Fibroblast of the aortic adventitia (primary cell): Measurements from ENCODE around the gene MATK. TPM values are rescaled to one million over a fixed set of nuclear protein-coding genes. Genes with fewer than 3 reads are reported as not detected.

Experiments
- DNase-seq: peaks from one replicate; pipeline ENCODE4 v3.0.0-alpha.2; 2010; ENCODE audit warnings: low read depth
- H3K4me3 ChIP-seq: 2 replicates; pipeline ENCODE4 v1.5.1; 2011; ENCODE audit warnings: low read depth, mild to moderate bottlenecking, control low read depth, low read length, moderate library complexity
- total RNA-seq: library from RNA; depleted of rRNA; stranded (reverse); fragments of >200 nt; gene quantifications from 2 replicates; pipeline ENCODE4 v1.2.3, GENCODE V29; 2012; ENCODE audit warnings: low replicate concordance
- TF ChIP-seq, protein P1 (sequence below): IDR thresholded peaks from 2 replicates; pipeline ENCODE4 v1.5.1; 2011; ENCODE audit warnings: mild to moderate bottlenecking, low read length, control low read depth, inconsistent platforms; ENCODE audit not compliant: insufficient read depth

Gene MATK
- total RNA-seq, 1 donor, result not detected

- TF ChIP-seq, protein P1, sequence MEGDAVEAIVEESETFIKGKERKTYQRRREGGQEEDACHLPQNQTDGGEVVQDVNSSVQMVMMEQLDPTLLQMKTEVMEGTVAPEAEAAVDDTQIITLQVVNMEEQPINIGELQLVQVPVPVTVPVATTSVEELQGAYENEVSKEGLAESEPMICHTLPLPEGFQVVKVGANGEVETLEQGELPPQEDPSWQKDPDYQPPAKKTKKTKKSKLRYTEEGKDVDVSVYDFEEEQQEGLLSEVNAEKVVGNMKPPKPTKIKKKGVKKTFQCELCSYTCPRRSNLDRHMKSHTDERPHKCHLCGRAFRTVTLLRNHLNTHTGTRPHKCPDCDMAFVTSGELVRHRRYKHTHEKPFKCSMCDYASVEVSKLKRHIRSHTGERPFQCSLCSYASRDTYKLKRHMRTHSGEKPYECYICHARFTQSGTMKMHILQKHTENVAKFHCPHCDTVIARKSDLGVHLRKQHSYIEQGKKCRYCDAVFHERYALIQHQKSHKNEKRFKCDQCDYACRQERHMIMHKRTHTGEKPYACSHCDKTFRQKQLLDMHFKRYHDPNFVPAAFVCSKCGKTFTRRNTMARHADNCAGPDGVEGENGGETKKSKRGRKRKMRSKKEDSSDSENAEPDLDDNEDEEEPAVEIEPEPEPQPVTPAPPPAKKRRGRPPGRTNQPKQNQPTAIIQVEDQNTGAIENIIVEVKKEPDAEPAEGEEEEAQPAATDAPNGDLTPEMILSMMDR, result no peak
- DNase-seq, result no peak
Observed at GRCh38 chr19:3771906-3772455, 14.2 kb downstream of the MATK start, which contains the start of gene RAX2. Gene RAX2 (minus strand): TSS chr19:3772228. CDS start chr19:3771742, 486 bp downstream.

DNA sequence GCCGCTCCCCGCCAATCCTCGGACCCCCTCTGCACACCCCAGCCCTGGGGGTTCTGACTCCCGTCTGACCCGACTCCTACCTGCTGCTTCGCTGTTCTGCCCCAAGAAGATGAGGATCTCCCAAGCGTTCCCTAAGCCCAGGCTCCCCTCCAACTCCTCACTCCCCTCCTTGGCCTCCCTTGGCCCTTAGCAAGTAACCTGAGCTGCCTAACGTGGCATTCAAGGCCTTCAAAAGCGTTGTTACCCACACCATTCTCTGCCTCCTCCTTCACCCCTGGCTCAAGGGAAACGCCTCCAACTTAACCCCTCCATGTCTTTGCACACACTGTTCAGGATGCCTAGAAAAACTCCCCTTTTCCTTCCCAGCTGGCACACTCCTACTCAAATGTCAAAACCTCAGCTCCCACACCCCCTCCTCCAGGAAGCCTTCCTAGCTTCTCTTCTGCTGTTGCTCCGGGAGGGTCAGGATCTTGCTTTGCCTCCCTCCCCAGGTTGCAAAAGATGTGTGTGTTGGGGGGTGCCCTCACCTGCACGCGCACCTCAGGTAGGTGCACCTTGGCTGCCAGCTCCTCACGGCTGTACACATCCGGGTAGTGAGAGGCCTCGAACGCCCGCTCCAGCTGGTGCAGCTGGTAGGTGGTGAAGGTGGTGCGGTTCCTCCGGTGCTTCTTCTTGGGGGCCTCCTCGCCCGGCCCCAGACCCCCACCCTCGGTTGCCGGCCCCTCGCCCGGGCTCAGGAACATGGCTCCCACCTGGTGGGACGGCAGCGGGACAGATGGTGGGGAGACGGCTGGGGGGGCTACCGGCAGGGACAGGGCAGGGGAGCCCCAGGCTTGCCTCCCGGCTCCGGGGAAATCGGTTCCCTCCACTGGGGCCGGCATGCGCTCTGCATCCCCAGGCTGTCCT, 14.9 kb downstream of the MATK start:
- H3K4me3 ChIP-seq, result no peak overlapping the region
- TF ChIP-seq, protein P1, result no peak
- DNase-seq, result no peak

More at GRCh38 chr19:3771906-3772455, 14.2 kb downstream of the MATK start, which contains the start of gene RAX2:
- H3K4me3 ChIP-seq, result no peak within 1 kb of the TSS

DNA sequence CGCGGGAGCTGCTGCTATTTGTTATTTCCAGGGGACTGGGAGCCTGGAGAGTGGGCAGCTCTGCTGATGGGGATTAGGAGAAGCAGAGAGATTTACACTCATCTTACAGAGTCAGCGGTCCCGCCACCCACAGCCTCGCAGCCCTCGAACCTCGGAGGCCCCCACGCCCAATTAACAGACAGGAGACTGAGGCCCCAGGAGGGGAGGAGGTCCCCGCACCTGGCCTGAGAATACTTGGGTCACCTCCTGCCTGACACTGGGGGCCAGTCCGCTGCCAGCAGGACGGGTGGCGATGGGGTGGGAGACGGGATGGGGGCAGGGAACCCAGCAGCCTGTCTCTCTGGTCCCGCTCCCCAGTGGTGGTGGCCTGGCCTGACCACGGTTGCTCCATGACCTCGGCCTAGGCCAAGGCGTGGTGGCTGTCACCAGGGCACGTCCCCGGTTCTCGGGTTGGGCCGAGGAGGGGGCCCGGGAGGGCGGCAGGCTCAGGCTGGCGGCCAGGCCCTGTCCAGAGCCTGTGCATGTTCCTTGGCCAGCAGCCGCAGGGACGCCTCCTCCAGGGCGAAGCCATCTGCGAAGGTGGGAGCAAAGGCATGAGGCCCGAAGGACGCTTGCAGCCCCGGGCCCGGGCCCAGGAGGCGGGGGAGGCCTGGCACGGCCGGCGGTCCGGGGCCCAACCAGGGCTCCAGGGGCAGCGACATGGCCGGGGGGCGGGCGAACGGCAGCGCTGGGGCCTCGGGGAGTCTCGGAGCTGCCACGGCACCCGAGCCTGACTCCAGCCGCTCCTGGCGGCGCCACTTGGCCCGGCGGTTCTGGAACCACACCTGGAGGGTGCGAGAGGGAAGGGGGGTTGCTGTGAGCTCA, 15.8 kb downstream of the MATK start:
- H3K4me3 ChIP-seq, result no peak overlapping the region
- TF ChIP-seq, protein P1, result no peak
- DNase-seq, result no peak

DNA sequence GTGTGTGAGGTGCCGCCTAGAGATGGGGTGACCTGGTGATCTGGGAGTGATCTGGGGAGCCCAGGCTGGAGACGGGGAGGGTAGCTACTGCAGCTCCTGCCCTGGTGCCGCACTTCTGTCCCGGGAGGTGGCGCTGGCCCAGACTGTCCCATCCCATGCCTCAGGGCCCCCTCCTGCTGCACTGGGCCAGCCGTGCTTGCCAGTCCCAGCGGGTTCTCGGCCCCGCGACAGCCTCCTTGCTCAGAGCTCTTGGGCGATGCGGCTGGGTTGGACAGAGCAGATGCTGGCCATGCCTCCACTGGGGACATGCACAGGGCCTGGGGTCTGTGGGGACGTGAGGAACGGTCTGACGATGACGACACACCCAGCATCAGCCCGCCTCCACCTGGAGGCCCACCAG, 16.7 kb downstream of the MATK start:
- no peak for DNase-seq
- TF ChIP-seq, protein P1, result no peak
- H3K4me3 ChIP-seq, result no peak overlapping the region

- DNase-seq, result no peak
- TF ChIP-seq, protein P1, result no peak
- no peak overlapping the region for H3K4me3 ChIP-seq
Observed at GRCh38 chr19:3768748-3769099, 17.5 kb downstream of the MATK start.

DNA sequence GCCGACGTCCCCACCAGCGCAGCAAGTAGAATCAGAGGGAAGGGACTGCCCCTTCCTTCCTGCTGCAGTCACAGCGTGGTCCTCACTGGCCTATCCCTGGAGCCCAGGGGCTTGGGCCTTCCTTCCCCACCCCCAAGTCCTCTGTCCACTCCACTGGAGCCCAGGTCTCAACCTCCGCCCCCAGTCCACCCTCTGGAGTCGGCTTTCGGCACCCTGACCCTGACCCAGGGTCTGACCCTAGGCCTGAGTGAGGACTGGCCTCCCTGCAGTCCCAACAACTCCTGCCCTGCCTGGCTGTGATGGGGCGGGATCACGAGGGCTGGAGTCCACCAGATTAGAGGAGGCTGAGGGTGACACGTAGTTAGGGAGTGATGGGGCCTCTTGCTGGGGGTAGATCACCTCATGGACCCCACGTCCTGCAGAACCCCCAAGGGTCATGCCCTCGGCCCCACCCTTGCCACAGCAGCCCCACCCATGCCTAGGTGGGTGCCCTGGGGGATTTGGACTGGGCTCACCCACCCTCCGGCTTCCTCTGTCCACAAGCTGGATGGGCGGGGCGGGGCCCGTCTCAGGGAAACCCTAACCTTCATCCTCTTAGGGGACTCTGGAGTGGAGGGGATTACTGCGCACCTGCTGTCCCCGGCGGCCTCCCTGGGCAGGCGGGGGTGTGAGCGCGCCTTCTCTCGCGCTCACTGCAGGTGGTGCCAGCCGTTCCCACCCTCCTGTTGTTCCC, 18.0 kb downstream of the MATK start:
- DNase-seq, result no peak
- TF ChIP-seq, protein P1, result no peak
- no peak overlapping the region for H3K4me3 ChIP-seq
